ENCODE measurements around the gene PTPMT1.

Gene PTPMT1

GRCh38 chr11:47606731-47607130 is 41.3 kb downstream of the PTPMT1 start:
- Histone ChIP-seq H3K36me3 (ENCODE audit: insufficient read depth, insufficient read length, low read length) (peaks cover 11% of the 10 kb centered on the region), H3K27me3 (ENCODE audit: insufficient read depth, insufficient read length) (no peaks in the 10 kb centered on the region), H3K4me1 (ENCODE audit: insufficient read depth, insufficient read length) (no peaks in the 10 kb centered on the region), H3K9me3 (ENCODE audit: insufficient read depth, low read length) (no peaks in the 10 kb centered on the region), H3K4me3 (ENCODE audit: insufficient read length, low read depth) (no peak overlapping the region), H3K9ac (ENCODE audit: insufficient read length, low read depth) (no peak overlapping the region)
- no peak for DNase-seq (ENCODE audit: low read depth, low spot score)
- TF ChIP-seq YY1 (IDR thresholded peaks at IDR 0.05; ENCODE audit: insufficient read depth, insufficient read length) (no peak), ZNF274 (IDR thresholded peaks at IDR 0.05; ENCODE audit: low read depth, low read length) (no peak), SUZ12 (IDR thresholded peaks at IDR 0.05; ENCODE audit: extremely low read depth, insufficient read depth, insufficient read length) (no peak)

GRCh38 chr11:47607380-47607779 is 42.0 kb downstream of the PTPMT1 start:
- no peaks in the 10 kb centered on the region for H3K9me3 ChIP-seq (ENCODE audit: insufficient read depth, low read length)
- H3K27me3 ChIP-seq (ENCODE audit: insufficient read depth, insufficient read length): no peaks in the 10 kb centered on the region
- H3K36me3 ChIP-seq (ENCODE audit: insufficient read depth, insufficient read length, low read length): peaks cover 12% of the 10 kb centered on the region
- no peaks in the 10 kb centered on the region for H3K4me1 ChIP-seq (ENCODE audit: insufficient read depth, insufficient read length)
- H3K9ac ChIP-seq (ENCODE audit: insufficient read length, low read depth): no peak overlapping the region
- TF ChIP-seq ZNF274 (IDR thresholded peaks at IDR 0.05; ENCODE audit: low read depth, low read length): no peak
- no peak for TF ChIP-seq SUZ12 (IDR thresholded peaks at IDR 0.05; ENCODE audit: extremely low read depth, insufficient read depth, insufficient read length)
- no peak for TF ChIP-seq YY1 (IDR thresholded peaks at IDR 0.05; ENCODE audit: insufficient read depth, insufficient read length)
- no peak overlapping the region for H3K4me3 ChIP-seq (ENCODE audit: insufficient read length, low read depth)
- DNase-seq (ENCODE audit: low read depth, low spot score): no peak

GRCh38 chr11:47609675-47610074 is 44.3 kb downstream of the PTPMT1 start:
- H3K27me3 ChIP-seq (ENCODE audit: insufficient read depth, insufficient read length): no peaks in the 10 kb centered on the region
- no peak overlapping the region for H3K4me3 ChIP-seq (ENCODE audit: insufficient read length, low read depth)
- TF ChIP-seq SUZ12 (IDR thresholded peaks at IDR 0.05; ENCODE audit: extremely low read depth, insufficient read depth, insufficient read length) (no peak), YY1 (IDR thresholded peaks at IDR 0.05; ENCODE audit: insufficient read depth, insufficient read length) (no peak), ZNF274 (IDR thresholded peaks at IDR 0.05; ENCODE audit: low read depth, low read length) (no peak)
- H3K36me3 ChIP-seq (ENCODE audit: insufficient read depth, insufficient read length, low read length): peaks cover 12% of the 10 kb centered on the region
- H3K9ac ChIP-seq (ENCODE audit: insufficient read length, low read depth): no peak overlapping the region
- DNase-seq (ENCODE audit: low read depth, low spot score): no peak
- H3K9me3 ChIP-seq (ENCODE audit: insufficient read depth, low read length): no peaks in the 10 kb centered on the region
- H3K4me1 ChIP-seq (ENCODE audit: insufficient read depth, insufficient read length): no peaks in the 10 kb centered on the region

- no peak overlapping the region for H3K9ac ChIP-seq (ENCODE audit: insufficient read length, low read depth)
- peaks cover 17% of the 10 kb centered on the region for H3K36me3 ChIP-seq (ENCODE audit: insufficient read depth, insufficient read length, low read length)
- no peaks in the 10 kb centered on the region for H3K9me3 ChIP-seq (ENCODE audit: insufficient read depth, low read length)
- TF ChIP-seq ZNF274 (IDR thresholded peaks at IDR 0.05; ENCODE audit: low read depth, low read length): no peak
- TF ChIP-seq SUZ12 (IDR thresholded peaks at IDR 0.05; ENCODE audit: extremely low read depth, insufficient read depth, insufficient read length): no peak
- no peak for TF ChIP-seq YY1 (IDR thresholded peaks at IDR 0.05; ENCODE audit: insufficient read depth, insufficient read length)
- H3K27me3 ChIP-seq (ENCODE audit: insufficient read depth, insufficient read length): no peaks in the 10 kb centered on the region
- no peak for DNase-seq (ENCODE audit: low read depth, low spot score)
- H3K4me3 ChIP-seq (ENCODE audit: insufficient read length, low read depth): no peak overlapping the region
- H3K4me1 ChIP-seq (ENCODE audit: insufficient read depth, insufficient read length): no peaks in the 10 kb centered on the region
These were observed 46.0 kb downstream of the PTPMT1 start for GRCh38 chr11:47611348-47611794.

- no peak for TF ChIP-seq ZNF274 (IDR thresholded peaks at IDR 0.05; ENCODE audit: low read depth, low read length)
- no peak for TF ChIP-seq YY1 (IDR thresholded peaks at IDR 0.05; ENCODE audit: insufficient read depth, insufficient read length)
- no peak for TF ChIP-seq SUZ12 (IDR thresholded peaks at IDR 0.05; ENCODE audit: extremely low read depth, insufficient read depth, insufficient read length)
These were observed 49.9 kb downstream of the PTPMT1 start for GRCh38 chr11:47615249-47615648.

GRCh38 chr11:47616726-47617416 is 51.5 kb downstream of the PTPMT1 start:
- TF ChIP-seq YY1 (IDR thresholded peaks at IDR 0.05; ENCODE audit: insufficient read depth, insufficient read length) (no peak), SUZ12 (IDR thresholded peaks at IDR 0.05; ENCODE audit: extremely low read depth, insufficient read depth, insufficient read length) (no peak), ZNF274 (IDR thresholded peaks at IDR 0.05; ENCODE audit: low read depth, low read length) (no peak)
- Histone ChIP-seq H3K36me3 (ENCODE audit: insufficient read depth, insufficient read length, low read length) (peaks cover 58% of the 10 kb centered on the region), H3K4me1 (ENCODE audit: insufficient read depth, insufficient read length) (no peaks in the 10 kb centered on the region), H3K4me3 (ENCODE audit: insufficient read length, low read depth) (no peak overlapping the region), H3K9ac (ENCODE audit: insufficient read length, low read depth) (no peak overlapping the region), H3K27me3 (ENCODE audit: insufficient read depth, insufficient read length) (no peaks in the 10 kb centered on the region), H3K9me3 (ENCODE audit: insufficient read depth, low read length) (no peaks in the 10 kb centered on the region)
- DNase-seq (ENCODE audit: low read depth, low spot score): no peak

More at GRCh38 chr11:47615249-47615648, 49.9 kb downstream of the PTPMT1 start:
- no peak for DNase-seq (ENCODE audit: low read depth, low spot score)
- Histone ChIP-seq H3K4me1 (ENCODE audit: insufficient read depth, insufficient read length) (no peaks in the 10 kb centered on the region), H3K9ac (ENCODE audit: insufficient read length, low read depth) (no peak overlapping the region), H3K36me3 (ENCODE audit: insufficient read depth, insufficient read length, low read length) (peaks cover 53% of the 10 kb centered on the region), H3K27me3 (ENCODE audit: insufficient read depth, insufficient read length) (no peaks in the 10 kb centered on the region), H3K9me3 (ENCODE audit: insufficient read depth, low read length) (no peaks in the 10 kb centered on the region), H3K4me3 (ENCODE audit: insufficient read length, low read depth) (no peak overlapping the region)

GRCh38 chr11:47617417-47617809 is 52.0 kb downstream of the PTPMT1 start:
- H3K4me3 ChIP-seq (ENCODE audit: insufficient read length, low read depth): no peak overlapping the region
- DNase-seq (ENCODE audit: low read depth, low spot score): no peak
- no peaks in the 10 kb centered on the region for H3K9me3 ChIP-seq (ENCODE audit: insufficient read depth, low read length)
- no peaks in the 10 kb centered on the region for H3K4me1 ChIP-seq (ENCODE audit: insufficient read depth, insufficient read length)
- no peak overlapping the region for H3K9ac ChIP-seq (ENCODE audit: insufficient read length, low read depth)
- no peaks in the 10 kb centered on the region for H3K27me3 ChIP-seq (ENCODE audit: insufficient read depth, insufficient read length)
- H3K36me3 ChIP-seq (ENCODE audit: insufficient read depth, insufficient read length, low read length): peaks cover 62% of the 10 kb centered on the region
- no peak for TF ChIP-seq YY1 (IDR thresholded peaks at IDR 0.05; ENCODE audit: insufficient read depth, insufficient read length)
